Activated CD8-positive, alpha-beta memory T cell treated with anti-CD3 and anti-CD28 coated beads for 48 hours (primary cell): ENCODE data around the gene ITGAL.
"Not testable (repeated sequence)": the region's sequence is repeated elsewhere in the genome, so short reads cannot be mapped to it uniquely, and the experiment has no call there.

ENCODE experiments used
- DNase-seq, 3 experiments: peaks; one replicate each; pipeline ENCODE4 v3.0.0-alpha.2; 2020; ENCODE audit warnings: low read depth in 2 of 3, low spot score in 2 of 3

Gene ITGAL

GRCh38 chr16:30526137-30526822 lies 53.7 kb downstream of the ITGAL start, which contains the start of gene ZNF768:
Gene ZNF768, minus strand, starts transcription at chr16:30526566. Its CDS starts 153 bp downstream, at chr16:30526413.
- DNase-seq, result no peak

GRCh38 chr16:30526823-30527634 lies 54.5 kb downstream of the ITGAL start:
- DNase-seq, result peak; percentile 74 to 95 (median 87)

GRCh38 chr16:30527635-30528178 lies 55.2 kb downstream of the ITGAL start:
- DNase-seq, result no peak

- DNase-seq, result no peak
Observed at GRCh38 chr16:30528799-30529457, 56.4 kb downstream of the ITGAL start.

- no peak for DNase-seq
Observed at GRCh38 chr16:30530163-30531037, 57.9 kb downstream of the ITGAL start.

GRCh38 chr16:30532285-30533145 lies 60.0 kb downstream of the ITGAL start:
- no peak for DNase-seq

GRCh38 chr16:30533146-30533522 lies 60.6 kb downstream of the ITGAL start:
- no peak for DNase-seq

- DNase-seq, result no peak
Observed at GRCh38 chr16:30533748-30534367, 61.3 kb downstream of the ITGAL start.

- DNase-seq, result peak; percentile 75 to 82 (median 79)
Observed at GRCh38 chr16:30534368-30535105, 62.0 kb downstream of the ITGAL start, which contains the start of gene ZNF747. Gene ZNF747, minus strand, starts transcription at chr16:30534858. Its CDS starts 179 bp downstream, at chr16:30534679.

- DNase-seq, result no peak
Observed at GRCh38 chr16:30535106-30535776, 62.7 kb downstream of the ITGAL start.

GRCh38 chr16:30535777-30536190 lies 63.2 kb downstream of the ITGAL start:
- DNase-seq, result peak in 2 of 3 experiments; percentile 58

- DNase-seq, result not testable (repeated sequence)
Observed at GRCh38 chr16:30536391-30537024, 64.0 kb downstream of the ITGAL start.

GRCh38 chr16:30539000-30539964 lies 66.7 kb downstream of the ITGAL start:
- DNase-seq, result no peak

- not testable (repeated sequence) for DNase-seq
Observed at GRCh38 chr16:30539986-30540526, 67.5 kb downstream of the ITGAL start.

GRCh38 chr16:30540916-30541464 lies 68.4 kb downstream of the ITGAL start:
- not testable (repeated sequence) for DNase-seq
